K562 (cell line): ENCODE results near the gene GEN1. TPM values are rescaled to one million over a fixed set of nuclear protein-coding genes. Genes with fewer than 3 reads are reported as not detected.

Experiments
- ATAC-seq: fragments of 200-7000 bp; cut with Tn5 transposase; 3 replicates; pipeline ENCODE4 v1.9.1; 2020; ENCODE audit warnings: moderate library complexity
- BruUV-seq: library from RNA; stranded (reverse); fragments of 400-500 nt; replicated peaks from 2 replicates; lab custom pipeline; 2021; lab: Mats Ljungman, UMichigan
- CTCF ChIA-PET: fragments of 300-600 bp; formaldehyde crosslinking; extraction: SDS; loops from one replicate; lab custom pipeline; 2021; ENCODE audit warnings: low intra/inter-chr PET ratio; lab: Yijun Ruan, JAX
- POLR2A ChIA-PET: fragments of 300-600, 350-650 bp; sonication (Branson Sonifier 250); formaldehyde crosslinking; extraction: SDS; loops from one replicate; lab custom pipeline; 2021; ENCODE audit warnings: antibody characterized with exemption, inconsistent platforms; lab: Yijun Ruan, JAX
- DNase-seq, 4 experiments: peaks; one replicate each; pipeline versions ENCODE4 v3.0.0 to v3.0.0-alpha.2; 2011 to 2018; ENCODE audit warnings: low spot score in 3 of 4, mixed read lengths in 3 of 4; ENCODE audit errors: extremely low read depth in 1 of 4
- FAIRE-seq: peaks from 2 replicates; lab custom pipeline; 2011; peaks lifted over from hg19 to GRCh38; lab: Jason Lieb, UNC
- H2AFZ ChIP-seq: 2 replicates; pipeline ENCODE4 v1.6.0; 2011; ENCODE audit warnings: low read depth, low read length, control low read depth, inconsistent platforms
- H3K27ac ChIP-seq: fragments of 200-600 bp; 3 replicates; pipeline ENCODE4 v1.8.0; 2011; ENCODE audit warnings: low read depth, mild to moderate bottlenecking, control low read depth, inconsistent platforms, low read length, moderate library complexity, mixed read lengths; ENCODE audit errors: extremely low read depth
- H3K27me3 ChIP-seq, 2 experiments: fragments of 300-600 bp in 1 of 2; 2 replicates in 1 of 2; 3 replicates in 1 of 2; pipeline versions ENCODE4 v1.6.0 to v1.8.0; 2011; ENCODE audit warnings: inconsistent platforms in 2 of 2, low read length in 2 of 2, mild to moderate bottlenecking in 1 of 2, mixed read lengths in 1 of 2, moderate library complexity in 1 of 2; ENCODE audit not compliant: control insufficient read depth in 2 of 2, insufficient read depth in 2 of 2
- H3K36me3 ChIP-seq: fragments of 300-600 bp; 3 replicates; pipeline ENCODE4 v1.8.0; 2011; ENCODE audit warnings: mild to moderate bottlenecking, low read length, inconsistent platforms; ENCODE audit not compliant: control insufficient read depth, insufficient read depth
- H3K4me1 ChIP-seq, 2 experiments: fragments of 200-600 bp in 1 of 2; replicated peaks in 1 of 2; 2 replicates in 1 of 2; 3 replicates in 1 of 2; pipeline versions ENCODE4 v1.5.1 to v1.8.0; 2011; ENCODE audit warnings: inconsistent platforms in 2 of 2, low read length in 2 of 2, mild to moderate bottlenecking in 1 of 2, mixed read lengths in 1 of 2, moderate library complexity in 1 of 2; ENCODE audit not compliant: control insufficient read depth in 2 of 2, insufficient read depth in 2 of 2
- H3K4me2 ChIP-seq: 2 replicates; pipeline ENCODE4 v1.6.1; 2011; ENCODE audit warnings: low read length, control low read depth, inconsistent platforms, mixed read lengths; ENCODE audit not compliant: insufficient read depth
- H3K4me3 ChIP-seq: fragments of 200-600 bp; sonication (generic), shearing (Covaris generic); 2 replicates; pipeline ENCODE4 v1.5.1; 2016; ENCODE audit warnings: control low read depth, inconsistent platforms
- H3K79me2 ChIP-seq: fragments of 200-600 bp; 3 replicates; pipeline ENCODE4 v1.8.0; 2011; ENCODE audit warnings: low read length, inconsistent platforms; ENCODE audit not compliant: control insufficient read depth, insufficient read depth
- H3K9ac ChIP-seq, 2 experiments: 2 replicates each; pipeline versions ENCODE4 v1.6.0 to v1.6.1; 2011; ENCODE audit warnings: low read depth in 2 of 2, low read length in 2 of 2, control low read depth in 1 of 2, inconsistent platforms in 1 of 2, mild to moderate bottlenecking in 1 of 2, mixed read lengths in 1 of 2; ENCODE audit not compliant: insufficient read depth in 1 of 2
- H3K9me1 ChIP-seq: one replicate; pipeline ENCODE4 v1.6.0; 2011; ENCODE audit warnings: inconsistent platforms, mild to moderate bottlenecking, low read length, moderate library complexity; ENCODE audit not compliant: control insufficient read depth, insufficient read depth
- H3K9me3 ChIP-seq: replicated peaks from 2 replicates; pipeline ENCODE4 v1.5.1; 2011; ENCODE audit warnings: low read depth, low read length, inconsistent platforms; ENCODE audit not compliant: control insufficient read depth, insufficient read depth
- H4K20me1 ChIP-seq: replicated peaks from 2 replicates; pipeline ENCODE4 v1.6.1; 2011; ENCODE audit warnings: low read length, inconsistent platforms, mixed read lengths; ENCODE audit not compliant: control insufficient read depth, insufficient read depth
- ARID2 ChIP-seq: fragments of 450-650 bp; IDR thresholded peaks from 2 replicates; pipeline ENCODE4 v1.6.1; 2017; ENCODE audit warnings: antibody characterized with exemption, mild to moderate bottlenecking
- CBFA2T2 ChIP-seq: fragments of 450-650 bp; conservative IDR thresholded peaks from 2 replicates; pipeline ENCODE4 v1.6.1; 2017; ENCODE audit warnings: mild to moderate bottlenecking
- GATAD2B ChIP-seq: fragments of 450-650 bp; IDR thresholded peaks from 2 replicates; pipeline ENCODE4 v1.6.1; 2017; ENCODE audit warnings: mild to moderate bottlenecking, borderline replicate concordance
- MEF2A ChIP-seq: IDR thresholded peaks from 2 replicates; pipeline ENCODE4 v1.6.1; 2011; ENCODE audit warnings: low read depth, mild to moderate bottlenecking, low read length, moderate library complexity; ENCODE audit not compliant: control insufficient read depth
- MTA1 ChIP-seq: fragments of 450-650 bp; IDR thresholded peaks from 2 replicates; pipeline ENCODE4 v1.6.1; 2017; ENCODE audit warnings: borderline replicate concordance
- MTA3 ChIP-seq: fragments of 450-650 bp; formaldehyde crosslinking; IDR thresholded peaks from 2 replicates; pipeline ENCODE4 v1.6.1; 2017; ENCODE audit warnings: mild to moderate bottlenecking, borderline replicate concordance
- NFE2L1 ChIP-seq: fragments of 450-650 bp; IDR thresholded peaks from 2 replicates; pipeline ENCODE4 v1.6.1; 2016; ENCODE audit warnings: missing genetic modification characterization, low read depth, mild to moderate bottlenecking, missing compliant biosample characterization, moderate library complexity, borderline replicate concordance
- PML ChIP-seq: IDR thresholded peaks from 2 replicates; pipeline ENCODE4 v1.6.1; 2012; ENCODE audit warnings: low read length, inconsistent platforms
- SRSF9 ChIP-seq: fragments of 200-400 bp; formaldehyde crosslinking; IDR thresholded peaks from 2 replicates; pipeline ENCODE4 v1.6.1; 2017; ENCODE audit warnings: low read depth, low read length, borderline replicate concordance
- TRIM24 ChIP-seq, 2 experiments: fragments of 450-650 bp; IDR thresholded peaks; 2 replicates each; pipeline ENCODE4 v1.6.1; 2016
- YY1 ChIP-seq, 3 experiments: IDR thresholded peaks; 2 replicates each; pipeline ENCODE4 v1.6.1; 2011; ENCODE audit warnings: low read length in 2 of 3, mild to moderate bottlenecking in 2 of 3, moderate library complexity in 2 of 3, borderline replicate concordance in 1 of 3, control low read depth in 1 of 3, low read depth in 1 of 3; ENCODE audit not compliant: insufficient read depth in 3 of 3, insufficient replicate concordance in 2 of 3, control insufficient read depth in 1 of 3, insufficient read length in 1 of 3; ENCODE audit errors: extremely low read depth in 1 of 3
- ZC3H8 ChIP-seq: fragments of 450-650 bp; IDR thresholded peaks from 2 replicates; pipeline ENCODE4 v1.6.1; 2017
- WGBS: fragments of 100-300 bp; shearing (Covaris generic); methylation state at CpG from one replicate; pipeline ENCODE4 v1.1.6; 2016; ENCODE audit warnings: low coverage, mixed read lengths; ENCODE audit not compliant: insufficient coverage; ENCODE audit errors: missing lambda C conversion rate; 5-methylcytosine and 5-hydroxymethylcytosine counted together
- in situ Hi-C: fragments of 300-500 bp; cut with MboI; formaldehyde crosslinking; loops from 4 replicates; pipeline ENCODE4 v1.15.0; 2018; ENCODE audit warnings: inconsistent platforms, mixed read lengths
- intact Hi-C: fragments of 100-400 bp; cut with micrococcal nuclease; formaldehyde crosslinking; loops from 2 replicates; pipeline ENCODE4 v1.14.2; 2022
- polyA plus RNA-seq, 8 experiments: library from polyadenylated mRNA; depleted of rRNA in 4 of 8; stranded (reverse) in 5 of 8; unstranded in 3 of 8; fragments of >200 nt; fragmentation: Nextera tagmentation in 2 of 8; fragmentation: Illumina TruSeq in 1 of 8; extraction: Ambion mirVana in 2 of 8; extraction: Trizol in 1 of 8; gene quantifications; 2 replicates each; pipeline versions ENCODE4 v1.2.1 to v1.2.3, GENCODE V29; 2011 to 2014; ENCODE audit warnings: inconsistent platforms in 1 of 8, missing spikeins in 1 of 8
- total RNA-seq, 7 experiments: library from RNA; depleted of rRNA in 6 of 7; stranded (reverse); fragments of >200 nt in 6 of 7; fragmentation: Illumina TruSeq in 2 of 7; extraction: Trizol in 2 of 7; gene quantifications; 2 replicates each; pipeline versions ENCODE4 v1.2.1 to v1.2.3, GENCODE V29; 2011 to 2021; ENCODE audit warnings: low replicate concordance in 1 of 7
- TF ChIP-seq, protein P1 (sequence below): sonication (generic); formaldehyde crosslinking; IDR thresholded peaks from 2 replicates; pipeline ENCODE4 v1.8.0; 2022; ENCODE audit warnings: mild to moderate bottlenecking, missing genetic modification reagents

Gene GEN1
- total and polyA plus RNA-seq, 9 of the 15 experiments (the other 6 are each of a cell fraction or from before 2014, with no cell fraction given) = 8.6 to 39.7 (median 24.5) TPM

DNA sequence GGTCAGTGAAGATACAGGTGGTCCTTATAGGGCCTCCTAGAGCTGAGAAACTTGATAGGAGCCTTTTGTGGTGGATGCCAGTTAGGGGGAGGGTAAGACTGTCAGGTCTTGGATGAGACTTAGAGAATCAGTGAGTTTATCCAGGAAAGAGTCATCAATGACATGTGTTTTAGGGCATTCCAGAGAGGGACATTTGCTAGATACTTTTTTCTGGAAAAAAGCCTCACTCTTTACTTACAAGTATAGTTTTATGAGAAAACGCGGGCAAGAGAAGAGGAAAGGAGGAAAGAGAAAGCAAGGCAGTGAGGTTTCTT, 37.8 kb downstream of the GEN1 start:
- FAIRE-seq = no peak
- in situ Hi-C loops = no loop called here
- ChIA-PET CTCF (no interaction called here), POLR2A (no interaction called here)
- no TSS peak for BruUV-seq
- Histone ChIP-seq H3K4me1 (no peaks in the 10 kb centered on the region), H4K20me1 (no peaks in the 10 kb centered on the region), H3K9ac (no peak overlapping the region), H3K4me3 (no peak overlapping the region), H3K9me1 (no peaks in the 10 kb centered on the region), H3K4me2 (no peak overlapping the region), H3K27ac (no peak overlapping the region), H3K36me3 (no peaks in the 10 kb centered on the region), H3K9me3 (no peaks in the 10 kb centered on the region), H3K27me3 (peaks cover 3 to 21% of the 10 kb centered on the region in 2 experiments; a peak in 3 of 5 replicates), H2AFZ (no peak overlapping the region), H3K79me2 (no peaks in the 10 kb centered on the region)
- no peak for DNase-seq
- no peak for ATAC-seq
- 5% methylated on average over 2 of the region's 2 CpGs for WGBS
- TF ChIP-seq ARID2 (no peak), CBFA2T2 (no peak), PML (no peak), NFE2L1 (tag) (no peak), TRIM24 (IDR thresholded peaks at IDR 0.05) (no peak), ZC3H8 (no peak)
- TF ChIP-seq, protein P1, sequence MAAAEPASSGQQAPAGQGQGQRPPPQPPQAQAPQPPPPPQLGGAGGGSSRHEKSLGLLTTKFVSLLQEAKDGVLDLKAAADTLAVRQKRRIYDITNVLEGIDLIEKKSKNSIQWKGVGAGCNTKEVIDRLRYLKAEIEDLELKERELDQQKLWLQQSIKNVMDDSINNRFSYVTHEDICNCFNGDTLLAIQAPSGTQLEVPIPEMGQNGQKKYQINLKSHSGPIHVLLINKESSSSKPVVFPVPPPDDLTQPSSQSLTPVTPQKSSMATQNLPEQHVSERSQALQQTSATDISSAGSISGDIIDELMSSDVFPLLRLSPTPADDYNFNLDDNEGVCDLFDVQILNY (CRISPR knock-in tag) = no peak
- intact Hi-C loops = no loop called here

DNA sequence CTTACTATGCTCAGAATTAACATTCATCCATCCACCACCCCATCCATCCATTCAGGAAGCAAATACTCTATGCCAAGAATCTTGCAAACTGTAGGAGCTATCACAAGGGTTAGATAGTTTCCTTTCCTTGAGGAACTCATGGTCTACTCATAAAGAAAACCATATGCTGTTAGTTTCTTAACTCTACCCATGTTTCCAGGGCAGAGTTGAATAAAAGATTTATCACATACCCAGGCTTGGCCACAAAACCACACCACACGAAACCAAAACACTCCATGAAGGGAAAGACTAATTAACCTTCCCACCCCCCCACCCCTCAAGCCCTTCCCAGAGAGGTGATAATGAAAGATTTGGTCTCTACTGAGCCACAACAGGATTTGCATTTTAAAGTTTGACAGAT, 38.6 kb downstream of the GEN1 start:
- WGBS = 0% methylated on average over 1 of the region's 1 CpG
- H4K20me1 ChIP-seq = no peaks in the 10 kb centered on the region
- no peaks in the 10 kb centered on the region for H3K9me3 ChIP-seq
- ChIA-PET CTCF (no interaction called here), POLR2A (interaction anchor here (1.3 kb wide), 1 partner anchor 17 kb away, joined by 3 read pairs; no protein-coding TSS in a partner anchor)
- no peaks in the 10 kb centered on the region for H3K9me1 ChIP-seq
- no peak for ATAC-seq
- in situ Hi-C loops (no loop called here), intact Hi-C loops (no loop called here)
- no TSS peak for BruUV-seq
- no peak overlapping the region for H3K4me2 ChIP-seq
- H3K27ac ChIP-seq = no peak overlapping the region
- H3K4me1 ChIP-seq = no peaks in the 10 kb centered on the region
- no peak overlapping the region for H3K9ac ChIP-seq
- no peak overlapping the region for H3K4me3 ChIP-seq
- peaks cover 3 to 21% of the 10 kb centered on the region in 2 experiments; a peak in 3 of 5 replicates for H3K27me3 ChIP-seq
- H2AFZ ChIP-seq = no peak overlapping the region
- H3K36me3 ChIP-seq = no peaks in the 10 kb centered on the region
- no peaks in the 10 kb centered on the region for H3K79me2 ChIP-seq
- no peak for FAIRE-seq
- no peak for DNase-seq
- TF ChIP-seq GATAD2B (no peak), YY1 (IDR thresholded peaks at IDR 0.05; ENCODE audit: borderline replicate concordance in 1 of 3, control insufficient read depth in 1 of 3, extremely low read depth in 1 of 3, insufficient read depth in 3 of 3, insufficient read length in 1 of 3, insufficient replicate concordance in 2 of 3, low read depth in 1 of 3, low read length in 2 of 3) (no peak), SRSF9 (no peak), MTA1 (no peak), MEF2A (no peak), MTA3 (no peak)
